ENCODE measurements around the gene SLC37A3. TPM values are rescaled to one million over a fixed set of nuclear protein-coding genes. Genes with fewer than 3 reads are reported as not detected.
"Not testable (repeated sequence)": the region's sequence is repeated elsewhere in the genome, so short reads cannot be mapped to it uniquely, and the experiment has no call there.

Gene SLC37A3
- total RNA-seq, 1 experiment from 2014 or later = 25.5 TPM

DNA sequence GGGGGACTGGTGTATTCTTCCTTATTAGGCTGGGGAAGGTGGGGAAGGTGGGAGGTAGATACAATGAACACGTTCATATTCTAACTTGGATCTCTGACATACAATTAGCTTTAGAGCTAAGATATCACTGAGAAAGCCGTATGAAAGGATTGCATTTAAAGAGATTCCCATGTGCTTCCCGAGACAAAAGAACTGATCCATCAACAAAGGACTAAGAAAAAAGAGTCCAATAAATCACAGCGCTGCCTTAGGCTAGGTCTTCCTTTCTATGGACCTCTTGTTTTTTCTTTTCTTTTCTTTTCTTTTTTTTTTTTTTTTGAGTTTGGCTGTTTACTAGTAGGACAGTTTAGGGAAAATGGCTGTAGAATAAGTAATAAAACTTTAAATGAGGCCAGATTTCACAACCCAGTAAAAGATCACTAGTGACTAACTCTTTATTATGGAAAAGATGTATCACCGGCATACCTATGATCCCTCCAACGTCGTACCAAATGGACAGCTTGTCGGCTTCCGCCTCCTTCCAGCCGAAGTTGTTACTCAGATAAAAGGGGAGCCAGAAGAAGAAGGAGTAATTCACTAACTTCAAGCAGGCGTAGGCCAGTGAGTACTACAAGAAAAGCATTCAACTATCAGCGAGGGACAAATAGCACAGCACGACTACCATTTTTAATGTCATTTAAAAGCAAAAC lies 50.0 kb downstream of the SLC37A3 start:
- TF ChIP-seq, protein P1, sequence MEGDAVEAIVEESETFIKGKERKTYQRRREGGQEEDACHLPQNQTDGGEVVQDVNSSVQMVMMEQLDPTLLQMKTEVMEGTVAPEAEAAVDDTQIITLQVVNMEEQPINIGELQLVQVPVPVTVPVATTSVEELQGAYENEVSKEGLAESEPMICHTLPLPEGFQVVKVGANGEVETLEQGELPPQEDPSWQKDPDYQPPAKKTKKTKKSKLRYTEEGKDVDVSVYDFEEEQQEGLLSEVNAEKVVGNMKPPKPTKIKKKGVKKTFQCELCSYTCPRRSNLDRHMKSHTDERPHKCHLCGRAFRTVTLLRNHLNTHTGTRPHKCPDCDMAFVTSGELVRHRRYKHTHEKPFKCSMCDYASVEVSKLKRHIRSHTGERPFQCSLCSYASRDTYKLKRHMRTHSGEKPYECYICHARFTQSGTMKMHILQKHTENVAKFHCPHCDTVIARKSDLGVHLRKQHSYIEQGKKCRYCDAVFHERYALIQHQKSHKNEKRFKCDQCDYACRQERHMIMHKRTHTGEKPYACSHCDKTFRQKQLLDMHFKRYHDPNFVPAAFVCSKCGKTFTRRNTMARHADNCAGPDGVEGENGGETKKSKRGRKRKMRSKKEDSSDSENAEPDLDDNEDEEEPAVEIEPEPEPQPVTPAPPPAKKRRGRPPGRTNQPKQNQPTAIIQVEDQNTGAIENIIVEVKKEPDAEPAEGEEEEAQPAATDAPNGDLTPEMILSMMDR (IDR thresholded peaks at IDR 0.05; ENCODE audit: unreplicated experiment) = no peak
- no peak overlapping the region for H3K27ac Mint-ChIP-seq (ENCODE audit: low read depth, unreplicated experiment)
- CTCF ChIA-PET = interaction anchor here (0.7 kb wide), 1 partner anchor 23 kb away, joined by 9 read pairs; no protein-coding TSS in a partner anchor
- no peaks in the 10 kb centered on the region for H3K9me3 Mint-ChIP-seq (ENCODE audit: unreplicated experiment)
- H3K4me1 Mint-ChIP-seq (ENCODE audit: insufficient read depth, unreplicated experiment) = no peaks in the 10 kb centered on the region
- POLR2A ChIA-PET = no interaction called here
- peaks cover 33% of the 10 kb centered on the region for H3K36me3 Mint-ChIP-seq (ENCODE audit: insufficient read depth, unreplicated experiment)
- no peak for DNase-seq (ENCODE audit: unreplicated experiment)
- H3K27me3 Mint-ChIP-seq (ENCODE audit: insufficient read depth, unreplicated experiment) = no peaks in the 10 kb centered on the region
- no peak overlapping the region for H3K4me3 Mint-ChIP-seq (ENCODE audit: unreplicated experiment)
- BruUV-seq (replicated peaks) = no TSS peak
- intact Hi-C loops (cut with micrococcal nuclease) = no loop called here

DNA sequence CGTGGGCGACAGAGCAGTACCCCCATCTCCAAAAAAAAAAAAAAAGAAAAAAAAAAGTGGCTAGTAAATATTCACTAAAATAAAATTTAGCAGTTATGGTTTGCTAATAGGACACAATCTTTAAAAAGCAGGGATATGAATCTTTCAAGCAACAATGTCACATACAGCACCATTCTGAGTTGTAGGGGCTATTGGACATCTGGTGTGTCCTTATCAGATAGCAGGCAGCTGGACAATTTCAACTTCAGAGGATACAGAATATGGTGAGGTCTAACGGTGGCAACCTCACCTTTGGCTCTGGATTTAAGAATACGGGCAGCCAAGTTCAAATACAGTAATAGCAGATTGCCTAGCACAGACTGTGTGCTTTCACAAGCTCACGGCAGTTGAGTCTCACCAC lies 51.1 kb downstream of the SLC37A3 start:
- no peak for DNase-seq (ENCODE audit: unreplicated experiment)
- ChIA-PET CTCF (interaction anchor here (0.6 kb wide), 1 partner anchor 62 kb away, joined by 4 read pairs; no protein-coding TSS in a partner anchor), POLR2A (interaction anchor here (0.6 kb wide), 1 partner anchor 475 kb away, joined by 3 read pairs; no protein-coding TSS in a partner anchor)
- no TSS peak for BruUV-seq (replicated peaks)
- intact Hi-C loops (cut with micrococcal nuclease) = no loop called here
- Mint-ChIP-seq H3K4me1 (ENCODE audit: insufficient read depth, unreplicated experiment) (no peaks in the 10 kb centered on the region), H3K27ac (ENCODE audit: low read depth, unreplicated experiment) (no peak overlapping the region), H3K27me3 (ENCODE audit: insufficient read depth, unreplicated experiment) (no peaks in the 10 kb centered on the region), H3K36me3 (ENCODE audit: insufficient read depth, unreplicated experiment) (peaks cover 29% of the 10 kb centered on the region), H3K9me3 (ENCODE audit: unreplicated experiment) (no peaks in the 10 kb centered on the region), H3K4me3 (ENCODE audit: unreplicated experiment) (no peak overlapping the region)
- TF ChIP-seq, protein P1 (IDR thresholded peaks at IDR 0.05; ENCODE audit: unreplicated experiment) = no peak

DNA sequence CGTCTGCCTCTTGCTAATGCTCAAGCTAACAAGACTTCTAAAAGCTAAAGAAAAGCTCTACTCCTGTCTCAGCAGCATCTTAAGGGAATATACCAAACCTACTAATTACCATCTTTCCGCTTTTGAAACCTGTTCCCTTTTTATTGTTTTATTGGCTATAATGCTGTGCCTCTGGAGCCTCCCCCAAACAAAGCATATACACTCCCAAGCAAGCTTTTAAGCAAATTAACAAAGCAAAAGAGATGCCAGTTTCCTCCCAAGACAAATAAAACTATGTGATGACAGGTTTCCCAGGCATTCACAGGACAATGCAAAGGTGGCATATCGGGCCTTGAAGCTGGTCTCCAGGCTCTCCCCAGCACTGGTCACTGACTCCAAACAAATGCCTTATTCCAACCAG lies 52.9 kb downstream of the SLC37A3 start:
- no peaks in the 10 kb centered on the region for H3K9me3 Mint-ChIP-seq (ENCODE audit: unreplicated experiment)
- H3K4me3 Mint-ChIP-seq (ENCODE audit: unreplicated experiment) = no peak overlapping the region
- BruUV-seq (replicated peaks) = no TSS peak
- no peaks in the 10 kb centered on the region for H3K4me1 Mint-ChIP-seq (ENCODE audit: insufficient read depth, unreplicated experiment)
- DNase-seq (ENCODE audit: unreplicated experiment) = no peak
- TF ChIP-seq, protein P1 (IDR thresholded peaks at IDR 0.05; ENCODE audit: unreplicated experiment) = no peak
- intact Hi-C loops (cut with micrococcal nuclease) = no loop called here
- CTCF ChIA-PET = interaction anchor here (1.2 to 1.8 kb wide), 2 partner anchors 9 to 19 kb away, joined by 3 to 11 read pairs; no protein-coding TSS in a partner anchor
- no peaks in the 10 kb centered on the region for H3K27me3 Mint-ChIP-seq (ENCODE audit: insufficient read depth, unreplicated experiment)
- POLR2A ChIA-PET = no interaction called here
- peaks cover 28% of the 10 kb centered on the region for H3K36me3 Mint-ChIP-seq (ENCODE audit: insufficient read depth, unreplicated experiment)
- no peak overlapping the region for H3K27ac Mint-ChIP-seq (ENCODE audit: low read depth, unreplicated experiment)

DNA sequence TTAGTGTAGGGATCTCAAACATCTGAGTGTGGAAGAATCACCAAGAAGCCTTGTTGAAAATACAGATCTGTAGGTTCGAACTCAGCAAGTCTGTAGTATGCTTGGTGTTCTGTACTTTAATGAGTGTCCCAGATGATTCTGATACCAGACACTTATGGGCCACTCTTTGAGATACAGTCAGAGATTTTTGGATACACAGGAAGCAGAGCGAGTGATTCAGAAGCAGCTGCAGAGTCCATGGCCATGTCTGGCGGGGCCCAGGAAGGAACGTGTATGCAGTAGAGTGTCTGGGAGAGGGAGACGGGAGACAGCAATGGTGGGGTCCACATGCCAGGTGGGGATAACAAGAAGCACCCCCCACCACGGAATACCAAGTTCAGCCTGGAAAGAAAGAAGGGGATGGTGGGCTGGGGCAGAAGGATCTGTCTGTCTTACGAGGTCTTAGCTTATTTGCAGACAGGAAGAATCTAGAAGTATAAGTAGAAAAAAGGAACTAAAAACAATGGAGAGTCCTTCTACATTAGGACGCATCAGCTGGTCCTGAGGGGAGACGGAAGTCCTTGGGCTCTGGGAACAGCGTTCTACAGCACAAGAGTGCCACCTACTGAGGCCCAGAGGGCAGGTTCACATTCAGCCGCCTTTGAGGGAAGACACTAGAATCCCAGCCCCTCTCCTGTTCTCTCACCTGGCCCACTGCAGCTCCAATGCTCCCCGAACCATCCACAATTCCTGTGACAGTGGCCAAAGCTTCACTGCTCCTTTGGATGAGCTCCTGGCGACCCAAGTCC lies 55.4 kb downstream of the SLC37A3 start:
- POLR2A ChIA-PET = interaction anchor here (0.5 to 0.6 kb wide), 5 partner anchors 93 to 1343 kb away, joined by 3 to 5 read pairs (median 3); no protein-coding TSS in a partner anchor
- Mint-ChIP-seq H3K27ac (ENCODE audit: low read depth, unreplicated experiment) (no peak overlapping the region), H3K4me3 (ENCODE audit: unreplicated experiment) (no peak overlapping the region), H3K4me1 (ENCODE audit: insufficient read depth, unreplicated experiment) (no peaks in the 10 kb centered on the region), H3K27me3 (ENCODE audit: insufficient read depth, unreplicated experiment) (no peaks in the 10 kb centered on the region), H3K9me3 (ENCODE audit: unreplicated experiment) (no peaks in the 10 kb centered on the region), H3K36me3 (ENCODE audit: insufficient read depth, unreplicated experiment) (peaks cover 46% of the 10 kb centered on the region)
- TF ChIP-seq, protein P1 (IDR thresholded peaks at IDR 0.05; ENCODE audit: unreplicated experiment) = peak; percentile 20
- peak; percentile 25 for DNase-seq (ENCODE audit: unreplicated experiment)
- BruUV-seq (replicated peaks) = no TSS peak
- intact Hi-C loops (cut with micrococcal nuclease) = no loop called here
- CTCF ChIA-PET = interaction anchor here (0.6 to 2.4 kb wide), 11 partner anchors 10 to 340 kb away, joined by 3 to 14 read pairs (median 4); no protein-coding TSS in a partner anchor

DNA sequence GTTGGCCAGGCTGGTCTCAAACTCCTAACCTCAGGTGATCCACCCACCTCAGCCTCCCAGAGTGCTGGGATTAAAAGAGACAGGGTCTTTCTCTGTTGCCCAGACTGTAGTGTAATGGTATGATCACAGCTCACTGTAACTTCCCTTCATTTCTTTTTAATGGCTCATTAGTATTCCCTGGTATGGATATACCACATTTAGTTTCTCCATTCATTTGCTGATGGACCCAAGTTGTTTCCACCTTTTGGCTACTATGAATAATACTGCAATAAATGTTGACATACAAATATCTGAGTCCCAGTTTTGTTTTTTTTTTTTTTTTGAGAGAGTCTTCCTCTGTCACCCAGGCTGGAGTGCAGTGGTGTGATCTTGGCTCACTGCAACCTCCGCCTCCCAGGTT lies 59.4 kb downstream of the SLC37A3 start:
- DNase-seq (ENCODE audit: unreplicated experiment); H3K4me3 Mint-ChIP-seq (ENCODE audit: unreplicated experiment); intact Hi-C loops (cut with micrococcal nuclease); H3K9me3 Mint-ChIP-seq (ENCODE audit: unreplicated experiment); H3K27ac Mint-ChIP-seq (ENCODE audit: low read depth, unreplicated experiment); BruUV-seq (replicated peaks); H3K27me3 Mint-ChIP-seq (ENCODE audit: insufficient read depth, unreplicated experiment); H3K4me1 Mint-ChIP-seq (ENCODE audit: insufficient read depth, unreplicated experiment); POLR2A ChIA-PET: not testable (repeated sequence)
- H3K36me3 Mint-ChIP-seq (ENCODE audit: insufficient read depth, unreplicated experiment) = peaks cover 82% of the 10 kb centered on the region
- CTCF ChIA-PET = interaction anchor here (0.6 to 1.3 kb wide), 2 partner anchors 13 to 693 kb away, joined by 4 to 6 read pairs; no protein-coding TSS in a partner anchor
